HG03066 (cell line): ENCODE results near the gene HSPBP1.

Source experiments
- ATAC-seq: cut with Tn5 transposase; IDR thresholded peaks from one replicate; pipeline ENCODE4 v1.9.1; 2021; ENCODE audit warnings: low read depth; ENCODE audit not compliant: unreplicated experiment

HSPBP1 gene

GRCh38 chr19:55305983-55306562, 26.2 kb upstream of the HSPBP1 start:
- ATAC-seq = no peak

GRCh38 chr19:55305491-55305890, 25.6 kb upstream of the HSPBP1 start:
- ATAC-seq = no peak

- no peak for ATAC-seq
Observed at GRCh38 chr19:55304980-55305379, 25.1 kb upstream of the HSPBP1 start.

- no peak for ATAC-seq
Observed at GRCh38 chr19:55304279-55304978, 24.5 kb upstream of the HSPBP1 start.

GRCh38 chr19:55303477-55303876, 23.6 kb upstream of the HSPBP1 start:
- no peak for ATAC-seq

GRCh38 chr19:55302318-55302703, 22.4 kb upstream of the HSPBP1 start:
- ATAC-seq = no peak

- ATAC-seq = no peak
Observed at GRCh38 chr19:55301459-55302317, 21.8 kb upstream of the HSPBP1 start.

- no peak for ATAC-seq
Observed at GRCh38 chr19:55300886-55301458, 21.1 kb upstream of the HSPBP1 start.

- no peak for ATAC-seq
Observed at GRCh38 chr19:55299991-55300390, 20.1 kb upstream of the HSPBP1 start.

GRCh38 chr19:55297267-55297666, 17.4 kb upstream of the HSPBP1 start:
- ATAC-seq = no peak

- no peak for ATAC-seq
Observed at GRCh38 chr19:55289117-55289796, 9.3 kb upstream of the HSPBP1 start.

GRCh38 chr19:55287361-55288079, 7.6 kb upstream of the HSPBP1 start:
- no peak for ATAC-seq

- no peak for ATAC-seq
Observed at GRCh38 chr19:55285229-55285890, 5.5 kb upstream of the HSPBP1 start.

GRCh38 chr19:55284405-55285058, 4.6 kb upstream of the HSPBP1 start:
- ATAC-seq = no peak

- no peak for ATAC-seq
Observed at GRCh38 chr19:55283548-55284377, 3.9 kb upstream of the HSPBP1 start, which contains the start of gene BRSK1. Gene BRSK1, plus strand, starts transcription at chr19:55283997. Its CDS starts 446 bp downstream, at chr19:55284443.

GRCh38 chr19:55279340-55279739, 570 bp downstream of the HSPBP1 start:
- no peak for ATAC-seq

- ATAC-seq = no peak
Observed at GRCh38 chr19:55278391-55279135, 1.3 kb downstream of the HSPBP1 start.
